HG02870 (cell line): ENCODE results near the gene ANO7.

Source experiments
- ATAC-seq: cut with Tn5 transposase; IDR thresholded peaks from one replicate; pipeline ENCODE4 v1.9.1; 2021; ENCODE audit warnings: mild to moderate bottlenecking, moderate library complexity; ENCODE audit not compliant: unreplicated experiment

Gene ANO7

GRCh38 chr2:241240320-241241004, 52.0 kb downstream of the ANO7 start:
- ATAC-seq, result no peak

- no peak for ATAC-seq
These were observed 53.2 kb downstream of the ANO7 start for GRCh38 chr2:241241669-241242068.

GRCh38 chr2:241242306-241242705, 53.8 kb downstream of the ANO7 start:
- no peak for ATAC-seq

DNA sequence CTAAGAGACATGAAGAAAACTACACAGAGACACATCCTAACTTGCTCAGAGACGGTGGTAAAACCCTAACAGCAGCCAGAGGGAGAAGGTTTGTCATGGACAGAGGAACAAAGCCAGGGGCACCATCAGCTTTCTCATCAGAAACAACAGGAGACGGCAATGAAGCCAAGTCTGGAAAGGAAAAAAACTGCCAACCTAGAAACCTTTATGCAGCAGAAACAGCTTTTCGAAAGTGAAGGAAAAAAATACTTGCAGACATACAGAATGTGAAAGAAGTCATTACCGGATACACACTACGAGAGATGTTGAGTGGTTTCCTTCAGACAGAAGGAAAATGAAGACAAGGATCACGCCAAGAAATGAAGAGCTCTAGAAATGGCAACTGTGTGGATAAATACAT, 55.9 kb downstream of the ANO7 start:
- ATAC-seq, result no peak

DNA sequence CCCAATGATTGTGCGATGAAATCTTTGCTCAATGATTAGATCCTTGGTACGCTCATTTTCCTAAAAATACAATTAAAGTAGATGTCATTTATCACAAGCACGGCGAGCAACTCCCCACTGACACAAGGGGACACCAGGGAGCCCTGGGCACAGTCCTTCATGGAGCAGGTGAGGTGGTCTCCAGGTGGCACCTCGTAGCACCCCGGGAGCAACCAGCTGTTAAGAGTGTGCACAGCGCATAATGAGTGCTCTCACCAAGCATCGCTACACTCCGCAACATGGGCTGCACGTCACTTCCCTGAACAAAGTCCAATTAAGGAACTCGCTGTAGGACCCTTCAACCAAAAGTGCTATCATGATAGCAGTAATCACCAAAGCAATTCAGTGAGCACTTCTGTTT, 59.8 kb downstream of the ANO7 start:
- no peak for ATAC-seq

- ATAC-seq, result no peak
These were observed 60.4 kb downstream of the ANO7 start for GRCh38 chr2:241248897-241249296.

DNA sequence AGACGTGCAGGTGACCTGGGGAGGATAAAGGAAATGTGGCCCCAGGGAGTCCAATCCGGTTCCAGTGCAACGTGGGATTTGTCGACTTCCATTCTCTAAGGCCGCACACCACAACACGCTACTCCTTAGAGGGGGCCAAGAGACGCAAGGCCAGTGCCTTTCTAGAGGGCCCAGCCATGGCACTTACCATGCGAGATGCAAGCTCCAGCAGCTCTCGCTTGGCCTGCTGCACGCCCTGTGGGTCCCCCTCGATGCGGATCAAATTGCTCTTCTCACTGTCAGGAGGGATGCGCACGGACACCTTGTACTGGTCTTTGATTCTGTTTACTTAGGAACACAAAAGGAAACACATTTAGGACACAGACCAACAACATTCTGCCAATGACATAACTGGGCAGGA, 61.2 kb downstream of the ANO7 start:
- ATAC-seq, result no peak

DNA sequence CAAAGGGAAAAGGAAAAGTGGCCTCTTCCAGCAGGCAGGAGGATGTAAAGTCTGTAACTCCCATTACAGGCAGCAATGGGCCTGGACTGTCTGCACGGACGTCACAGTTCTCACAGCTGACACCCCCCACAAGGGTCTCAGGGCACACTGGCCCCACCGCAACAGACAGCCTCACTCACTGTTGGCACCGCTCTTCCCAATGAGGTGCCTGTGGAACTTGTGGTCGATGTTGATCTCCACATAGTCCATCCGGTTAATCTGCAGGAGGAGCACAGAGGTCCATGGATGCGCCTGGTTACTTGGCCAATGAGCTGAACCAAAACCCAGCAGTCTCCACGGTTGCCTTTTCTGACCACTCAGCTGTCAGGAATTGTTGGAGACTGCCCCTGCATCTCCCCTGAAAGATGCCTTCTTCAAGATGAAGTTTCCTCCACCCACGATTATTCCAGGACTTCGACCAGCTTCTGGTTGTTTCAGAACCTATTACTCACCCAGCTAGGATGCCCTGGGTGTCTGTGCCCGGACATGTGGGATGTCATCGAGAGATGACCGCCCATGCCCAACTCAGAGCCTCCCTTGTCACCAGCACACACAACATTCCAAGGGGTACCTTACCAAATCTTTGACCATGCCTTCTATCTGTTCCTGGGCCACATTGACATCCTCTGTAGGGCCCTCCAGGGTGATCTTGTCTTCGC, 64.5 kb downstream of the ANO7 start:
- no peak for ATAC-seq

- ATAC-seq, result no peak
These were observed 66.5 kb downstream of the ANO7 start for GRCh38 chr2:241254904-241255351.

GRCh38 chr2:241255542-241256167, 67.2 kb downstream of the ANO7 start:
- ATAC-seq, result no peak

DNA sequence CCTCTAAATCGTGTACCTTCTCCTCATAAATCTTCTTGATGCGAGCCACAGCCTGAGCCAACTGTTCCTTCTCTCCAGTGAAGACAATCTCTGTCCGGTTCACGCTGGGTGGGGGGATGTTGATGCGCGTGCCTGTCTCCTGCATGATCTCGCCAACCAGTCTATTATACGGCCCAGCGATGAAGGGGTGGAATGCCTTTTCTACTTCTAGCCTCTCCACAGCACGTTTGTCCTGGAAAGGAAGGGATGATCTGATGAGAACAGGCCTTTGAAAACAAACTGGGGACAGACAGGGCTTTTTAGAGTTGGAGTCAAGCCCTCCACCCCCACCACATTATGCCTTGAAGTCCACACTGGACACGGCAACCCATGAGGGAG, 67.7 kb downstream of the ANO7 start:
- ATAC-seq, result no peak

DNA sequence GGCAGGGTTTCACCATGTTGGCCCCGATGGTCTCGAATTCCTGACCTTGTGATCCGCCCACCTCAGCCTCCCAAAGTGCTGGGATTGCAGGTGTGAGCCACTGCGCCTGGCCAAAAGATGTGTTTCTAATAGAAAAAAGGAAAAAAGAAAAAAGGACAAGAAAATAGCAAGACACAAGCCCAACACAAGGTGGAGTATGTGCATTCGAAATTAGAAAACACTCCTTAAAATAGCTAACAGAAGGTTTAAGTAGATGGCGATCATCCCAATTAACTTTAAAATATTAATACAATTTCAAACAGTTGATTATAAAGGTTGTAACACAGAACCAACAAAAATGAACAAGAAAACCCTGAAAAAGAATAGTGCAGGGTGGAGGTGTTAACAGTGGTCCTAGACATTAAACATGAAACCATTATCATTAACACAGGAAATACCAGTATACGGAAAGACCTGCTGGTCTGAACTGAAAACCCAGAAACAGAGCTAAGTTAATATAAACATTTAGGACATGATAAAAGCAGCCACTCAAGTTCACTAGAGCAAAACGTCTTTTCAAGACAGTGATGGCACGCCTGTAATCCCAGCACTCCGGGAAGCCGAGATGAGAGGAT, 69.0 kb downstream of the ANO7 start:
- no peak for ATAC-seq

- no peak for ATAC-seq
These were observed 70.2 kb downstream of the ANO7 start for GRCh38 chr2:241258505-241259280.

DNA sequence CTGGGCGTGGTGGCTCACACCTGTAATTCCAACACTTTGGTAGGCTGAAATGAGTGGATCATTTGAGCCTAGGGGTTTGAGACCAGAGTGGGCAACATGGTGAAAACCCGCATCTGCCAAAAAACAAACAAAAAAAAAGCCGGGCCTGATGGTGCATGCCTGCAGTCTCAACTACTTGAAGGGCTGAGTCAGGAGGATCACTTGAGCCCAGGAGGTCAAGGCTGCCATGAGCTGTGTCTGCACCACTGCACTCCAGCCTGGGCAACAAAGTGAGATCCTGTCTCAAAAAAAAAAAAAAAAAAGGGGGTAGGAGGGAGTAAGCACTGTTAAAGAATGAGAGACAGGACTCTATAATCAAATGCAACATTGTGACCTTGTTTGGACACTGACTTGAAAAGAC, 72.4 kb downstream of the ANO7 start:
- no peak for ATAC-seq

DNA sequence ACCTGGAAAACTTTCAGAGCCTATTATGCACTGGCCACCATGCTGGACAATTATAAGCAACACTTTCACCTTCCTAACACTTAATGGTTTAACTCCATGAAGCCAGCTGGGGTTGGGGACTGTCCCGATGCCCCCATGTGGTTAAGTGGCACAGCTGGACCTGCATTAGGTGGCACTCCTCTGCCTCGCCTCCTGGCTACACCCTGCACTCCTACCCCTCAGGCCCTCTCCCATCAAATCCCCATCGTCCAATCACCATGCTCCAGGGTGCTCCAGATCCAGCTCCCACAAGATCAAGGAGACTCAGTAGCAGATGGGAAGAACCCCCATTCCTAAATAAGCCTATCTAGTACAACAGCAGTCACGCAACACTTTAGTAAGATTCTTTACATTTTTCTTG, 73.2 kb downstream of the ANO7 start:
- ATAC-seq, result no peak

DNA sequence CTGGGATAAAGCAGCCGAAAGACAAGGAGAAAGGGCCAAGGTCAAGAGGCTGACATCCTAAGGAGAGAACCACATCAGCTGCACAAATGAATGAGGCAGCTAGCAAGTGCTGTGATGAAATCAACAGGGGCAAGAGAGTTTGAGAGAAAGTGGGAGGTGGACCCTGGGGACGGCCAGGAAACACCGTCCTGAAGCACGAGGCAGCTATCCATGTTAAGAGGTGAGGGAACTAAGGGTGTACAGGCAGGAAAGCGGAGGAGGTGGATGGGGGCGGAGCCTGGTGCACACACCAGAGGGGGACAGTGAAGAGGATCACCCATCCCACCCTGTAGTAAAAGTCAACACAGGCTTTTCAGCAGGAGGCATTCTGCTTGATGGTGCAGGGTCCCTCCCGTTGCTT, 74.6 kb downstream of the ANO7 start:
- ATAC-seq, result no peak

DNA sequence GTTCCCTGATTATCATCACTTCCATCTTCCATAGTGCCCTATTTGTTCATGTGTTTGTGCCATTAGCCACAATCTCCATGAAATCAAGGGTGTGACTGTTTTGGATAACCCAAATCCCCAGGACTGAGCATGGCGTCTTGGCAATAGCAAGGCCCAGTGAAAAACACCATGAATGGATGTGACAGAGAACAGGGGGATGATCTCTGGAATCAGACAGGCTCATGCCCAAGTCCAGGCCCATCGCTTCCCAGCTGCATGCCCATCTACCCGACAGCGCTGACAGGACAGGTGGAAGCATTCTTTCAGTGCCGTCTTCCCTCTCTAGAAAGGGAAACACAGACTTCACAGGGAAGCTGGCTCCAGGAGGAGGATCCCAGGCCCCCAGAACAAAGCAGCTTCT, 77.0 kb downstream of the ANO7 start:
- ATAC-seq, result no peak

- ATAC-seq, result no peak
These were observed 79.0 kb downstream of the ANO7 start for GRCh38 chr2:241267249-241268067.

DNA sequence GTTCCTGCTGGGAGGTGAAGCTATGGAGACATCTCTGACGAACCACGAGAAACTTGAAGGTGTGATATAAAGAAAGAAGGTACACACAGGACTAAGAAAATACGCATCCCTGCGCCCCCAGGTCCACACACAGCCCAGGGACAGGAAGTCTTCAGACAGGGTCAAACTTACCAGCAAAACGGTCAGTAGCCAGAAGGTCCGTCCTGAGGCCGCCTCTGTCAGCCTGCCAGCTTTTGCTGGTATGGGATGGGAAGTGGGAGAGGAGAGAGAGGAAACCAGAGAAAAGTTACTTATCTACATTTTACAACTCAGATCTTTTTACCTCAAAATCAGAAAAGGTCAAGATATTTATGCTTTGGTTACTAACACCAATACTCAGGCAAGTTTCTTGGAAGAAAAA, 79.8 kb downstream of the ANO7 start:
- ATAC-seq, result no peak

DNA sequence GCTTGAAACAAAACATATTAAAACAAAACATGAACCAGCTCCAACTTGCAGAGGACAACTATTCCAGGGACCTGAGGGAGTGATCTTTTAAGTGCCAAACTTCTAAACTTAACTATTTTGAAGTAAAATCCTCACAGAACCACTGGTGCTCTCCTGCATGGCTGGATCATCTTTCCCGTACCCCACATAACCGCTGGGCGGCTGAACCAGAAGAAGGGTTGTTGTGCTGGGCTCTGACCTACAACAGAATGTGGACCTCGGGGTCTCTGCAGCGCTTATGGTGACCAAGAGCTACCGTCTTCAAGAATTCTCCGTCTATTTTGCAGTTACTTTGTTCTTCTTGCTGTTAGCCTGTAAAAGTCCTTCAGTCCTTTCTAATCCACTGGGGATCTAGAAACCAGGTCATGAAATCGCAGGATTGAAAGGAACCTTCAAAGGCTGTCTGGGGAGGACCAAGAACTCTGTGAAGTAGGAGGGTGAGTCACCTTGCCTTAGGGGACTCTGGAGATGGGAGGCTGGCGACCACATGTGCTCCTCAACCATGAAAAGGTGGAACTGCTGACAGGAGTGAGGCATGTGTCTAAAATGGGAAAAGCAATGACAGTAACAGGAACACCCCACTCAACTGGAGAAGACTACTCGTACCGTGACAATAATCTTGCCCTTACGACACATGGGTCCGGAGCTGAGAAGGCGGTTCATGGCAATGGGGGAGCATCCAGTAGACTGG, 80.4 kb downstream of the ANO7 start:
- no peak for ATAC-seq
